Panc1 (cell line): ENCODE results near the gene KCNIP3.
"Not testable (repeated sequence)": the region's sequence is repeated elsewhere in the genome, so short reads cannot be mapped to it uniquely, and the experiment has no call there.

Experiments
- CTCF ChIP-seq: fragments of 450-650 bp; IDR thresholded peaks from 2 replicates; pipeline ENCODE4 v1.5.1; 2017; ENCODE audit warnings: mild to moderate bottlenecking
- POLR2AphosphoS5 ChIP-seq: IDR thresholded peaks from 2 replicates; pipeline ENCODE4 v1.6.1; 2012; ENCODE audit warnings: mild to moderate bottlenecking, low read depth, low read length, moderate library complexity

DNA sequence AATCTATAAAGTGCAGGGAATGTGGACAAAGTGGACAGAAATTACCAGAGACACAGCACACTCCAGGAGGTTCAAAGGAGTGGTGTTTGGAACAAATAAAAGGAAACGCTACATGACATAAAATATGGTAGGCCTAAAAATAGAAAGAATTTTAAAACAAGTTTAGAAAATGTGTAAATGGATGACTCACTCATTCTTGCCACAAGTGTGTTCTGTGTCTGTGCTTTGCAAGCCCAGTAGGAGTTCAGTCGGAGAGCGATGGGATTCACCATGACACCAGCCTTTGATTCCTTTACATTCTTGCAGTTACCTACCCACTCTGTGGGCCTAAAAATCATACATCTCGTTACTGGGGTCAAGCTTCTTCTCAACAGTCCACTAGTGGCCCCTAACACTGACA is 136.2 kb downstream of the KCNIP3 start:
- not testable (repeated sequence) for TF ChIP-seq CTCF, POLR2AphosphoS5
